D721Med (cell line): ENCODE data around the gene OXER1.

Source experiments
- DNase-seq: peaks from one replicate; pipeline ENCODE4 v3.0.0; 2011; ENCODE audit warnings: low spot score; ENCODE audit not compliant: insufficient read length
- FAIRE-seq: peaks from 2 replicates; lab custom pipeline; 2011; peaks lifted over from hg19 to GRCh38; lab: Jason Lieb, UNC
- CTCF ChIP-seq: IDR thresholded peaks from 2 replicates; pipeline ENCODE4 v1.5.1; 2012; ENCODE audit warnings: mild to moderate bottlenecking, control low read depth; ENCODE audit not compliant: insufficient read depth; ENCODE audit errors: missing control alignments

OXER1 gene

GRCh38 chr2:42794271-42795046 lies 30.5 kb upstream of the OXER1 start:
- DNase-seq (no peak), FAIRE-seq (no peak)
- no peak for TF ChIP-seq CTCF

- FAIRE-seq = no peak
- no peak for DNase-seq
- no peak for TF ChIP-seq CTCF
Observed at GRCh38 chr2:42793334-42794270, 29.7 kb upstream of the OXER1 start.

- FAIRE-seq = no peak
Observed at GRCh38 chr2:42792583-42793333, 28.8 kb upstream of the OXER1 start, which contains the start of gene HAAO. Gene HAAO, minus strand, starts transcription at chr2:42792583. Its CDS starts 47 bp downstream, at chr2:42792536.

GRCh38 chr2:42792087-42792582 lies 28.2 kb upstream of the OXER1 start:
- TF ChIP-seq CTCF = no peak
- DNase-seq (no peak), FAIRE-seq (no peak)

More at GRCh38 chr2:42792583-42793333, 28.8 kb upstream of the OXER1 start, which contains the start of gene HAAO:
- TF ChIP-seq CTCF = no peak
- no peak for DNase-seq

- FAIRE-seq (no peak), DNase-seq (no peak)
- no peak for TF ChIP-seq CTCF
Observed at GRCh38 chr2:42791606-42792005, 27.7 kb upstream of the OXER1 start.

GRCh38 chr2:42789751-42790150 lies 25.8 kb upstream of the OXER1 start:
- no peak for FAIRE-seq
- TF ChIP-seq CTCF = no peak
- DNase-seq = no peak
